GM12878 (cell line): Measurements from ENCODE around the gene RETN. TPM values are rescaled to one million over a fixed set of nuclear protein-coding genes. Genes with fewer than 3 reads are reported as not detected.

Source experiments
- ATAC-seq: fragments of 200-7000 bp; cut with Tn5 transposase; 3 replicates; pipeline ENCODE4 v1.9.1; 2020; ENCODE audit warnings: mild to moderate bottlenecking, moderate library complexity
- Bru-seq: library from RNA; stranded (reverse); fragments of 400-500 nt; gene quantifications from one replicate; lab custom pipeline; 2021; lab: Mats Ljungman, UMichigan
- BruChase-seq, 2 experiments: library from RNA; stranded (reverse); fragments of 400-500 nt; gene quantifications; one replicate each; lab custom pipeline; 2021; lab: Mats Ljungman, UMichigan
- BruUV-seq: library from RNA; stranded (reverse); fragments of 400-500 nt; replicated peaks from 2 replicates; lab custom pipeline; 2021; lab: Mats Ljungman, UMichigan
- CTCF ChIA-PET: fragments of 300-600 bp; sonication (Branson Sonifier 250); formaldehyde crosslinking; extraction: SDS; loops from one replicate; lab custom pipeline; 2021; ENCODE audit warnings: inconsistent platforms; lab: Yijun Ruan, JAX
- POLR2A ChIA-PET: fragments of 350-600 bp; formaldehyde crosslinking; extraction: SDS; loops from one replicate; lab custom pipeline; 2021; ENCODE audit warnings: inconsistent platforms; lab: Charles Lee
- RAD21 ChIA-PET: fragments of 300-600 bp; sonication (Branson Sonifier 250); formaldehyde crosslinking; loops from one replicate; lab custom pipeline; 2023; ENCODE audit warnings: antibody characterized with exemption; ENCODE audit not compliant: unreplicated experiment; lab: Charles Lee
- SMC1A ChIA-PET: fragments of 300-600 bp; sonication (Branson Sonifier 250); formaldehyde crosslinking; loops from one replicate; lab custom pipeline; 2023; ENCODE audit not compliant: unreplicated experiment, uncharacterized antibody; lab: Charles Lee
- DNase-seq: peaks from one replicate; pipeline ENCODE4 v3.0.0-alpha.2; 2011; ENCODE audit warnings: low read depth, low spot score
- FAIRE-seq: peaks from 3 replicates; lab custom pipeline; 2011; peaks lifted over from hg19 to GRCh38; lab: Jason Lieb, UNC
- H2AFZ ChIP-seq: 2 replicates; pipeline ENCODE4 v1.6.0; 2011; ENCODE audit warnings: low read depth, low read length, control low read depth; ENCODE audit not compliant: control insufficient read depth
- H3K27ac ChIP-seq: 2 replicates; pipeline ENCODE4 v1.5.1; 2011; ENCODE audit warnings: control low read depth; ENCODE audit not compliant: control insufficient read depth, insufficient read depth
- H3K27me3 ChIP-seq, 2 experiments: replicated peaks in 1 of 2; 2 replicates each; pipeline versions ENCODE4 v1.6.0 to v1.6.1; 2011; ENCODE audit warnings: low read length in 1 of 2; ENCODE audit not compliant: control insufficient read depth in 2 of 2, insufficient read depth in 2 of 2
- H3K36me3 ChIP-seq, 2 experiments: 2 replicates each; pipeline ENCODE4 v1.5.1; 2011; ENCODE audit warnings: low read length in 1 of 2; ENCODE audit not compliant: control insufficient read depth in 2 of 2, insufficient read depth in 2 of 2
- H3K4me1 ChIP-seq: 2 replicates; pipeline ENCODE4 v1.6.1; 2011; ENCODE audit warnings: mild to moderate bottlenecking, low read length, moderate library complexity, mixed read lengths; ENCODE audit not compliant: control insufficient read depth, insufficient read depth
- H3K4me2 ChIP-seq: 2 replicates; pipeline ENCODE4 v1.6.0; 2011; ENCODE audit warnings: control low read depth; ENCODE audit not compliant: control insufficient read depth, insufficient read depth
- H3K4me3 ChIP-seq: fragments of 200-600 bp; sonication (generic); 2 replicates; pipeline ENCODE4 v1.5.1; 2016
- H3K79me2 ChIP-seq: 2 replicates; pipeline ENCODE4 v1.6.0; 2011; ENCODE audit warnings: low read length; ENCODE audit not compliant: control insufficient read depth, insufficient read depth
- H3K9ac ChIP-seq: 2 replicates; pipeline ENCODE4 v1.8.0; 2011; ENCODE audit warnings: low read length, control low read depth, mixed read lengths; ENCODE audit not compliant: control insufficient read depth, insufficient read depth
- H3K9me3 ChIP-seq: replicated peaks from 3 replicates; pipeline ENCODE4 v1.5.1; 2011; ENCODE audit warnings: mild to moderate bottlenecking, low read length; ENCODE audit not compliant: control insufficient read depth, insufficient read depth
- H4K20me1 ChIP-seq: 2 replicates; pipeline ENCODE4 v1.6.0; 2011; ENCODE audit not compliant: control insufficient read depth, insufficient read depth
- MYB ChIP-seq: fragments of 150-350 bp; IDR thresholded peaks from 2 replicates; pipeline ENCODE4 v1.6.1; 2014; ENCODE audit warnings: mild to moderate bottlenecking, low read depth, low read length, borderline replicate concordance
- WGBS: methylation state at CpG from one replicate; pipeline ENCODE4 v1.1.6; 2016; ENCODE audit warnings: low lambda C conversion rate; ENCODE audit not compliant: insufficient replicate concordance, insufficient coverage; ENCODE audit errors: missing lambda C conversion rate; 5-methylcytosine and 5-hydroxymethylcytosine counted together
- in situ Hi-C: fragments of 300-500 bp; cut with MboI; formaldehyde crosslinking; loops from 9 replicates; pipeline ENCODE4 v1.14.3; 2018; ENCODE audit warnings: mixed read lengths
- intact Hi-C: fragments of 100-400 bp; cut with micrococcal nuclease; formaldehyde crosslinking; loops from one replicate; pipeline ENCODE4 v1.14.2; 2022; ENCODE audit not compliant: unreplicated experiment
- long read RNA-seq, 2 experiments: library from polyadenylated mRNA; unstranded; transcript quantifications; one replicate each; pipeline ENCODE4 v2.0.0, GENCODE V29; 2019 to 2020
- polyA minus RNA-seq, 3 experiments: library from RNA; depleted of rRNA, polyadenylated mRNA; stranded (reverse); fragments of >200 nt; gene quantifications; 2 replicates each; pipeline ENCODE4 v1.2.3, GENCODE V29; 2011
- polyA plus RNA-seq, 11 experiments: library from polyadenylated mRNA; depleted of rRNA in 4 of 11; unstranded in 6 of 11; stranded (reverse) in 5 of 11; fragments of >200 nt; fragmentation: Nextera tagmentation in 4 of 11; fragmentation: Illumina TruSeq in 1 of 11; extraction: Ambion mirVana in 4 of 11; extraction: Trizol in 1 of 11; gene quantifications; 1 replicate in 1 of 11; 2 replicates in 10 of 11; pipeline versions ENCODE4 v1.2.1 to v1.2.3, GENCODE V29; 2011 to 2016; ENCODE audit warnings: inconsistent platforms in 2 of 11, missing spikeins in 2 of 11, low read depth in 1 of 11
- total RNA-seq, 4 experiments: library from RNA; depleted of rRNA in 3 of 4; stranded (reverse); fragments of >200 nt in 3 of 4; fragmentation: Illumina TruSeq in 1 of 4; extraction: Trizol in 1 of 4; gene quantifications; 2 replicates each; pipeline versions ENCODE4 v1.2.1 to v1.2.3, GENCODE V29; 2013 to 2021

RETN gene, protein sequence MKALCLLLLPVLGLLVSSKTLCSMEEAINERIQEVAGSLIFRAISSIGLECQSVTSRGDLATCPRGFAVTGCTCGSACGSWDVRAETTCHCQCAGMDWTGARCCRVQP
- total RNA-seq (2013; cell fraction: nucleolus; rRNA removed): not detected in 2 replicates
- not detected in 2 replicates for total RNA-seq (2014; rRNA removed)
- total RNA-seq (2014; rRNA removed; fragmentation: Illumina TruSeq; extraction: Trizol): not detected in 2 replicates
- total RNA-seq (2021): not detected in 2 replicates
- not detected for polyA plus RNA-seq (2011; ENCODE audit: low read depth)
- polyA plus RNA-seq (2011; rRNA removed): not detected in 2 replicates
- polyA plus RNA-seq (2011; cell fraction: cytosol; rRNA removed): not detected in 2 replicates
- not detected in 2 replicates for polyA plus RNA-seq (2011; cell fraction: nucleus; rRNA removed)
- polyA plus RNA-seq (2012): not detected in 2 replicates
- polyA plus RNA-seq (2014; fragmentation: Illumina TruSeq; extraction: Trizol): 0.26 TPM in 1 of 2 replicates, not detected in the other
- polyA plus RNA-seq (2014; fragmentation: Nextera tagmentation; extraction: Ambion mirVana): not detected
- not detected in 2 replicates for polyA plus RNA-seq (2014; rRNA removed)
- not detected for polyA plus RNA-seq (2016; fragmentation: Nextera tagmentation; extraction: Ambion mirVana)
- not detected in 2 replicates for polyA minus RNA-seq (2011; rRNA and poly(A)+ RNA removed)
- not detected in 2 replicates for polyA minus RNA-seq (2011; cell fraction: cytosol; rRNA and poly(A)+ RNA removed)
- not detected in 2 replicates for polyA minus RNA-seq (2011; cell fraction: nucleus; rRNA and poly(A)+ RNA removed)
- Bru-seq, nascent RNA: not detected
- BruChase-seq, experiment 1, labeled RNA remaining after a 6-hour chase: not detected
- not detected for BruChase-seq, experiment 2, labeled RNA remaining after a 2-hour chase
- long read RNA-seq, experiment 1: 0 reads
- long read RNA-seq, experiment 2: 0 reads

DNA sequence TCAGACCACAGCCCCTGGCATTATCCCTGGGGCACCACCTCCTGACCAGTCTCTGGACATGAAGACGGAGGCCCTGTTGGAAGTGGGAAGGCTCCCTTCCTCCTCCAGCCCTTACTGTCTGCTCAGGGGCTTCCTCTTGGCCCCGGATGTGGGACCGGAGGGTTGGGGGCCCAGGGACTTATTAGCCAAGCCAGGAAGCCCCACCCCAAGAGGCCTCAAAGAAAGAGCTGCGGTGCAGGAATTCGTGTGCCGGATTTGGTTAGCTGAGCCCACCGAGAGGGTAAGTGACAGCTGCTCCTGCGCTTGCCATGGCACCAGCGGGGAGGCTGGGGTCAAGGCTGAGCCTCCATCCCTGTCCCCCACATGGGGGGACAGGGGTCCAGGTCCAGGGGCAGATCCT lies at the start of gene RETN:
Gene RETN, plus strand, starts transcription at position 208 of the 400 bp plus-strand sequence. CDS start 278 bp downstream, outside the sequence.
- no peak for TF ChIP-seq MYB
- TF ChIP-seq, all 136 proteins: peak for 0
- no peak within 1 kb of the TSS for H3K27ac ChIP-seq
- H3K4me2 ChIP-seq: no peak within 1 kb of the TSS
- SMC1A ChIA-PET: no interaction called here
- RAD21 ChIA-PET: no interaction called here
- H3K36me3 ChIP-seq: no peaks in the 10 kb centered on the region
- H3K4me3 ChIP-seq: no peak within 1 kb of the TSS
- in situ Hi-C loops (no loop called here), intact Hi-C loops (no loop called here)
- no peaks in the 10 kb centered on the region for H4K20me1 ChIP-seq
- H3K27me3 ChIP-seq: peaks cover 4 to 7% of the 10 kb centered on the region in 2 experiments; a peak in 3 of 4 replicates
- no peak for FAIRE-seq
- H3K79me2 ChIP-seq: no peaks in the 10 kb centered on the region
- H3K9me3 ChIP-seq: no peaks in the 10 kb centered on the region
- no peak within 1 kb of the TSS for H2AFZ ChIP-seq
- WGBS: 23% methylated on average over 9 of the region's 9 CpGs
- no TSS peak for BruUV-seq
- ATAC-seq: no peak
- no peak for DNase-seq
- no peaks in the 10 kb centered on the region for H3K4me1 ChIP-seq
- CTCF ChIA-PET: interaction anchor here (1.0 to 1.8 kb wide), 3 partner anchors 12 to 132 kb away, joined by 3 to 6 read pairs (median 3); partner anchors contain the start of gene TRAPPC5
- H3K9ac ChIP-seq: no peak within 1 kb of the TSS
- POLR2A ChIA-PET: interaction anchor here (0.6 kb wide), 1 partner anchor 300 kb away, joined by 3 read pairs; no protein-coding TSS in a partner anchor
